ENCODE data around the gene TRIM14. TPM values are rescaled to one million over a fixed set of nuclear protein-coding genes. Genes with fewer than 3 reads are reported as not detected.

TRIM14 gene
- polyA plus RNA-seq, 3 donors, result 23.0 to 30.6 (median 28.5) TPM

GRCh38 chr9:98144631-98145030 lies 25.6 kb upstream of the TRIM14 start:
- H3K79me2 ChIP-seq (ENCODE audit: insufficient read depth, low read length), result no peaks in the 10 kb centered on the region
- TF ChIP-seq CTCF (IDR thresholded peaks at IDR 0.05), result no peak
- DNase-seq, result no peak
- no peak overlapping the region for H3K4me3 Mint-ChIP-seq
- 76% methylated on average over 2 of the region's 3 CpGs for WGBS (ENCODE audit: insufficient coverage)
- H3K9me3 Mint-ChIP-seq, result no peaks in the 10 kb centered on the region
- H3K27ac ChIP-seq (ENCODE audit: low read depth in 1 of 2, low read length in 2 of 2), result peak overlapping the region in 1 of 2 donors; percentile 82
- peaks cover 34% of the 10 kb centered on the region in 2 donors for H3K4me1 ChIP-seq (ENCODE audit: control insufficient read depth in 1 of 2, insufficient read depth in 2 of 2, low read length in 2 of 2)
- H3K27ac Mint-ChIP-seq, result peak overlapping the region in 5 of 7 donors; percentile 47 to 89 (median 79)
- no peak overlapping the region for H3K4me3 ChIP-seq (replicated peaks in 1 of 3; ENCODE audit: low read depth in 2 of 3, low read length in 3 of 3)
- no peak overlapping the region for H3K9ac ChIP-seq (ENCODE audit: insufficient read depth, low read length, poor library complexity, severe bottlenecking)
- H3K4me1 Mint-ChIP-seq, result peaks cover 39% of the 10 kb centered on the region
- no peak overlapping the region for H2AFZ ChIP-seq (ENCODE audit: insufficient read depth, low read depth, low read length, poor library complexity, severe bottlenecking)
- no peaks in the 10 kb centered on the region for H4K20me1 ChIP-seq (ENCODE audit: insufficient read depth, low read length)
- intact Hi-C loops (cut with micrococcal nuclease), result no loop called here
- H3K36me3 ChIP-seq (replicated peaks in 1 of 2; ENCODE audit: control insufficient read depth in 1 of 2, insufficient read depth in 2 of 2, low read length in 2 of 2), result peaks cover 0 to 6% of the 10 kb centered on the region in 2 donors
- H3K27me3 ChIP-seq (ENCODE audit: control insufficient read depth in 2 of 2, insufficient read depth in 2 of 2, low read length in 2 of 2), result no peaks in the 10 kb centered on the region
- H3K4me2 ChIP-seq (replicated peaks; ENCODE audit: extremely low read depth, low read length, poor library complexity, severe bottlenecking), result no peak overlapping the region
- H3K9me3 ChIP-seq (replicated peaks in 1 of 2; ENCODE audit: control insufficient read depth in 1 of 2, insufficient read depth in 1 of 2, low read length in 2 of 2), result no peaks in the 10 kb centered on the region
- H3K27me3 Mint-ChIP-seq (ENCODE audit: low read depth in 3 of 3), result no peaks in the 10 kb centered on the region
- peaks cover 8 to 33% of the 10 kb centered on the region in 2 donors for H3K36me3 Mint-ChIP-seq

GRCh38 chr9:98144076-98144475 lies 25.1 kb upstream of the TRIM14 start:
- peaks cover 0 to 2% of the 10 kb centered on the region in 2 donors for H3K36me3 ChIP-seq (replicated peaks in 1 of 2; ENCODE audit: control insufficient read depth in 1 of 2, insufficient read depth in 2 of 2, low read length in 2 of 2)
- H3K27me3 Mint-ChIP-seq (ENCODE audit: low read depth in 3 of 3), result no peaks in the 10 kb centered on the region
- H2AFZ ChIP-seq (ENCODE audit: insufficient read depth, low read depth, low read length, poor library complexity, severe bottlenecking), result no peak overlapping the region
- H3K4me3 ChIP-seq (replicated peaks in 1 of 3; ENCODE audit: low read depth in 2 of 3, low read length in 3 of 3), result no peak overlapping the region
- peaks cover 39% of the 10 kb centered on the region for H3K4me1 Mint-ChIP-seq
- intact Hi-C loops (cut with micrococcal nuclease), result no loop called here
- H3K27me3 ChIP-seq (ENCODE audit: control insufficient read depth in 2 of 2, insufficient read depth in 2 of 2, low read length in 2 of 2), result no peaks in the 10 kb centered on the region
- TF ChIP-seq CTCF (IDR thresholded peaks at IDR 0.05), result no peak
- DNase-seq, result no peak
- peak overlapping the region in 1 of 2 donors; percentile 82 for H3K27ac ChIP-seq (ENCODE audit: low read depth in 1 of 2, low read length in 2 of 2)
- H3K9me3 Mint-ChIP-seq, result no peaks in the 10 kb centered on the region
- no peaks in the 10 kb centered on the region for H3K9me3 ChIP-seq (replicated peaks in 1 of 2; ENCODE audit: control insufficient read depth in 1 of 2, insufficient read depth in 1 of 2, low read length in 2 of 2)
- no CpG with 5 or more reads among the region's 4 CpGs for WGBS (ENCODE audit: insufficient coverage)
- H3K79me2 ChIP-seq (ENCODE audit: insufficient read depth, low read length), result no peaks in the 10 kb centered on the region
- H3K4me3 Mint-ChIP-seq, result no peak overlapping the region
- H3K27ac Mint-ChIP-seq, result peak overlapping the region in 2 of 7 donors; percentile 68 to 79
- H4K20me1 ChIP-seq (ENCODE audit: insufficient read depth, low read length), result no peaks in the 10 kb centered on the region
- H3K9ac ChIP-seq (ENCODE audit: insufficient read depth, low read length, poor library complexity, severe bottlenecking), result no peak overlapping the region
- no peak overlapping the region for H3K4me2 ChIP-seq (replicated peaks; ENCODE audit: extremely low read depth, low read length, poor library complexity, severe bottlenecking)
- peaks cover 8 to 33% of the 10 kb centered on the region in 2 donors for H3K36me3 Mint-ChIP-seq
- H3K4me1 ChIP-seq (ENCODE audit: control insufficient read depth in 1 of 2, insufficient read depth in 2 of 2, low read length in 2 of 2), result peaks cover 34% of the 10 kb centered on the region in 2 donors

Measured in CD14-positive monocyte (primary cell).